AG10803 (cell line): Measurements from ENCODE around the gene GAB4.
"Not testable (repeated sequence)": the region's sequence is repeated elsewhere in the genome, so short reads cannot be mapped to it uniquely, and the experiment has no call there.

Source experiments
- DNase-seq: peaks from one replicate; pipeline ENCODE4 v3.0.0; 2010; ENCODE audit warnings: low read depth
- H3K4me3 ChIP-seq: 2 replicates; pipeline ENCODE4 v1.5.1; 2011; ENCODE audit warnings: mild to moderate bottlenecking, low read length, control low read depth
- CTCF ChIP-seq: conservative IDR thresholded peaks from 2 replicates; pipeline ENCODE4 v1.5.1; 2011; ENCODE audit warnings: mild to moderate bottlenecking, low read length, control low read depth, inconsistent platforms

The GAB4 gene

GRCh38 chr22:16915701-16916100, 92.3 kb downstream of the GAB4 start:
- DNase-seq = peak; percentile 4
- TF ChIP-seq CTCF = no peak
- H3K4me3 ChIP-seq = no peak overlapping the region

- H3K4me3 ChIP-seq, DNase-seq: not testable (repeated sequence)
Measured at GRCh38 chr22:16914911-16915310, 93.1 kb downstream of the GAB4 start.

- no peak overlapping the region for H3K4me3 ChIP-seq
- TF ChIP-seq CTCF = no peak
- DNase-seq = no peak
Measured at GRCh38 chr22:16914006-16914405, 94.0 kb downstream of the GAB4 start.

GRCh38 chr22:16912281-16912680, 95.7 kb downstream of the GAB4 start:
- no peak for DNase-seq
- no peak for TF ChIP-seq CTCF
- H3K4me3 ChIP-seq = no peak overlapping the region
